HG02970 (cell line): ENCODE data around the gene LAPTM4A.
"Not testable (repeated sequence)": the region's sequence is repeated elsewhere in the genome, so short reads cannot be mapped to it uniquely, and the experiment has no call there.

Source experiments
- ATAC-seq: cut with Tn5 transposase; IDR thresholded peaks from one replicate; pipeline ENCODE4 v1.9.1; 2021; ENCODE audit warnings: mild to moderate bottlenecking, moderate library complexity, moderate number of reproducible peaks; ENCODE audit not compliant: unreplicated experiment, low FRiP score

The LAPTM4A gene

GRCh38 chr2:20077411-20077940, 26.0 kb upstream of the LAPTM4A start:
- ATAC-seq = no peak

DNA sequence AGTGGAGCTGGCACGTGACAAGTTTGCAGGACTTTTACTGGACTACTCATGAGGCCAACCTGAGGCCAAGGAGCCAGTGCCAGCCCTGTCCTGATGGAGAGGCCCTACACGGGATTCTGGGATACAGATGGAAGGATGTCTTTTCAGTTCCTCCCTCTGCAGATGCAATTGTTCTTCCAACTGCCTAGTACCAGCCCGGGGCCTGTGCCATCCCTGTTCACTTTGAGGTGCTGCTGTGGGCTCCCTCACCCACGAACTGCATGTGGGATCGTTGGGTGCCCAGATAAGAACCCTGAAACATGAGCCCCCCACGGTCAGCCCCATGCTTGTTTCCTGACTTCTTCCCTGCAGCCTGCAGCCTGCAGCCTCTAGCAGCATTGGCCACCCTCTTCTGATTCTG, 25.3 kb upstream of the LAPTM4A start:
- ATAC-seq = no peak

- ATAC-seq = no peak
Measured at GRCh38 chr2:20074901-20075300, 23.5 kb upstream of the LAPTM4A start.

DNA sequence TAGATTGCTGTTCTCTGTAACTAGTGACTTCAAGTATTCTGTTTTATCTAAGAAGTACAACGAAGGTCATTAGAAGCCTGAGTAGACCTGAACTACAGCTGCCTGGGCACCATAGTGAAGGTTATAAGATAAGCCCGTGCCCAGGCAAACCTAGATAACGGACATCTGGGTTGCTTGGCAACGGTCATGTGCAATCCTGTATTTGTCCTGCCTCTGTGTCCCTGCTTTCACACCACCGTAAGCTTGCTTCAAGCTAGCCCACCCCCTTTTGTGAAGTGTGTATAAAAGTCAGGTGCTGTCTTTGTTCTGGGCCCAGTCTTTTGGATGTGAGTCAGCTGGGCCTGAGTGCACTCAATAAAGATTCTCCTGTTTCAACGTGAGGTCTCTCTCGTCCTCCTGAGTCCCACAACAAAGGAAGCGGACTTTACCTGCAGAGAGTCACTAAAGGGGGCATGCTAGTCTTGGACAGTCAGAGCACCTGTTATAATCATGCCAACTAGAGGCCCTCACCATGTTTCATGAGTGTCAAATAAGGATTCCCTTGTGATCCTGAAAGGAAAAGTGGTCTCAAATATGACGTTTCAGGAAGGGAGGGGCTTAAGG, 22.7 kb upstream of the LAPTM4A start:
- not testable (repeated sequence) for ATAC-seq

DNA sequence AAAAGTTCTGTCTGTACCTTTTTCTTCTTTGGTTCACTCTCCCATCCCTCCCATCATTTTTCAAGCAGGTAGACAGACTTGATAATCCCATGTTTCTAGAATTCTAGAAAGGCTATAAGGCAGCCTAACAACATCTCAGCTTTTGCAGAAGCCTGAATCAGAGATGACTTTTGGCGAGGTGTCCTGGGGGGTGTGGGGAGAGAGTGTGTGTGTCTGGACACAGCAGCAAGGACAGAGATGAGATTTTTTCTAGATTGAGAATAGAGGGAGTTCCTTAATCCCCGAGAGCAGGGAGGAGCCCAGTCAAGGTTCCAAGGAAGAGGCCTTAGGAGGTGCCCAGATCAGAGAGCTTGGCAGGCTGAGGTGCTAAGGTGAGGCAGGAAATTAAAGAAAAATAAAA, 22.0 kb upstream of the LAPTM4A start:
- ATAC-seq = no peak

DNA sequence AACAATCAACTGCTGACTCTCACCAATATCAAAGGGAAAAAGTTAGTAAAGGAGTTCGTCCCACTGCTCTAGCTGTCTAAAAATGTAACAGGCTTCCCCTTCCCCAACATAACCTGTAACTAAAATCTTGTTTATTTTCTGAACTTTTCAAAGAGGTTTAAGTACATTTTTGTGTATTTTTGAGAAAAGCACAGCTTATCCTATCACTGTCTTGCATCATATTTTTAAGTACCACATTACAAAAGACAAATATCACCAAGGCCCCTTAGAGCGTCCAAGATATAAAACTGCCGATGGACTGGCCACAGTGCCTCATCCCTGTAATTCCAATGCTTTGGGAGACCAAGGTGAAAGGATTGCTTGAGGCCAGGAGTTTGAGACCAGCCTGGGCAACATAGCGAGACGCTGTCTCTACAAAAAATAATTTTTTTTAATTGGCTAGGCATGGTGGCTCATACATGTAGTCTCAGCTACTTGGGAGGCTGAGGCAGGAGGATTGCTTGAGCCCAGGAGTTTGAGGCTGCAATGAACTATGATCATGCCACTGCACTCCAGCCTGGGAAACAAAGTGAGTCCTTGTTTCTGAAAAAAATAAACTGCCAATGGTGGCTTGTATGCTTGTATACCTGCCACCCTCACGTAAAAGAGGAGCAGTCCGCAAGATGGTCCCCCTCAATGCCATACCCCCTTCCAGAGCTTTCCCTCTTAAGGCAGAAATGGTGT, 21.2 kb upstream of the LAPTM4A start:
- ATAC-seq = no peak

DNA sequence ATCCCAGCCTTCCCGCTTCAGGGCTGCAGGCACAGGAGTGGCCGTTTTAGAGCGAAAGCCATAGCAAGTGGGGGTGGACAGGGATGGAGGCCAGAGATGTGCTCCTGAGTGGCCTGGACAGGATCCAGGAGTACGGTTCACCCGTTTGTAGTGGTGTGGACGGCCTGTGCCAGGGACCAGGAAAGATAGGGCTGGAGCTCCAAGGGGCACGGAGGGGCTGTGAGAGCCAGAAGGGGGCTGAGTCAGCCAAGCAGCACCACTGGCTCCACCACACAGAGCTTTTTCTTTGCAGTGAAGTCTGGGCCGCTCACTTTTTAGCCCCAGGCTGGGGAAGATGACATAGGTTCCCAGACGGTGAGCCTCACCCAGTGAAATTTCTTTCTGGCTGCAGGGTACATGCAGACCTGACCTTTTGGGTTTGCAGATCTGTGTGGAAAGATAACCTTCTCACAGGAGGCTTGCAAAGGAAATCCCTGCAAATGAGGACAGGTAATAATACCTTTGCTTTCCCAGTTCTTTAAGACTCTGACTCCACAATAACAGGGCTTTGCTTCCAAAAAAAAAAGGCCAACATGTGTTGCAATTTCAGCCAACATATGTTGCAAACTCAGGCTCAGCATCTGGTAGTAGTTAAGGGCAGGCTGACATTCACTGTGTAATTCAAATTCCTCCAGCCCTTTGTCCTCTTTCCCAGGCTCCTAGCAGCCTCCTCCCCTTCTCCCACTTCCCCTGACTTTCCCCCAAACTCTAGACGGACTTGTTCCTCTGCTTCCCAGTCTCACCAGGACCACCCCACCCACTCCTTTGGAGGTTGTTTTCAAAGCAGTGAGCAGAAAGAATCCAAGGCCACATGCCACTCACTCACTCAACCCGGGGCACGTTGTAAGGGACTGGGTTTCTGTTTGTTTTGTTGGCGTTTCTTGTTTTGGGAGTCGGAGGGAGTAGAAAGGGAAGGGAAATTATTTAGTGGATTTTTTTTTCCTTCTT, 20.3 kb upstream of the LAPTM4A start:
- no peak for ATAC-seq

DNA sequence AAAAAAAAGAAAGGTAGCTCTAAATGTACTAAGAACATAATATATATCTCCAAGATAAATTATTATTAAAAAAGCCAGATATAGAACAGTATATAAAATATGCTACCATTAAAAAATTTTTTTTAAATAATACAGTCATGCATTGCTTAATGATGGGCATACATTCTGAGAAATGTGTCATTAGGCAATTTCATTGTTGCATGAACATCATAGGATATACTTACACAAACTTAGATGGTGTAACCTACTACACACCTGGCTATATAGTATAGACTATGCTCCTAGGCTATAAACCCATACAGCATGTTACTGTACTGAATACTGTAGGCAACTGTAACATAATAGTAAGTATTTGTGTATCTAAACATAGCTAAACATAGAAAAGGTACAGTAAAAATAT, 18.3 kb upstream of the LAPTM4A start:
- no peak for ATAC-seq

DNA sequence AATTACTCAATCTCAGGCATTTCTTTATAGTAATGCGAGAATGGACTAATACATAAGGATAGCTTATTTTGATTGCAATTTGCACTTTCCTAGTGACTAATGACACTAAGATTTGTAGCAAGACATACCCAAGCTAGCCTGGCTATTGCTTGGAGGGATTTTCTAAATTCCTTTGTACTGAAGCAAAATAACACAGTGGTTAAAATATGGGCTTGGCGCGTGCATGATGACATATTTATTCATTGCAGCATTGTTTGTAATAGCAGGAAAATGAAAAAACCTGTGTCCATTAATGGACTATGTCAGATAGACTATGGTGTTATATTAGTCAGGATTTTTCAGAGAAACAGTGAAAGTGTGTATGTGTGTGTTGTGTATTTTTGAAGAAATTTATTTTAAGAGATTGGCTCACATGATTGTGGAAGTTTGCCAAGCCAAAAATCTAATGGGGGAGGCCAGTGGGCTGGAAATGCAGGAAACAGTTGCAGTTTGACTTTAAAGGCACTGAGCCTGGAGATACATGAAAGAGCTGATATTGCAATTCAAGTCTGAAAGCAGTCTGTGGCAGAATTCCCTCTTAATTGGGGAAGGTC, 16.7 kb upstream of the LAPTM4A start:
- ATAC-seq = no peak

DNA sequence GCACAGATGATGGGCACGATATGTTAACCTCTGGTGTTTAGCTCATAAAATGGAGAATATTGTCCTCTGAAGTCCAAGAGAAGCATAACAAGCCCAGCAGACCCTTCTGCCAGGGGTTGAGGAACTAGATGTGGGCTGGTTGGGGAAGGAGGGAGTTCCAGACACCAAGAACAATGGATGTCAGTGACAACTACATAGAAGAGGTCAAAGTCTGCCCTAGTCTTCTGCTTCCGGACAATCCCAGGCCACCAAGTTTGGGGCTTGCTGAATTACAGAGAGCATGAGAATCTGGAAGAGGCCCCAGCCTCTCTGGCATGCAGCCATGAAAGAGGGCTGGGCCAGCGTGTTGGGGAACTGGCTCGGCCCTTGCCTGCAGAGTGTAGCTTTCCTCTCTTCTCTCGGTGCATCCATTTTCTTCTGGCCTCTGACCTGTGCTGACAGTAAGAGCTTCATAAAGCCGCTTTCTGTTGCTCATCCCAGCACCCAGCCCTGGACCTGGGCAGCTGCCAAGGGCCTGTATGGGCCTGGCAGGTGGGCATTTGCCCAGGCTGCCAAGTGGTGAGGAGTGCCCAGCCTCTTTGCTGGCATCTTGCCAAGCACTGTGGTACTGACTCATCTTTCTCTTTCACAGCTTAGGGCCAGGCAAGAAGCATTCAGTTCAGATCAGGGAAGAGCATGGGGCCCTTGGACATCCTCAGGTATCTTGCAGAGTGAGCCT, 14.6 kb upstream of the LAPTM4A start:
- no peak for ATAC-seq

GRCh38 chr2:20064841-20065240, 13.4 kb upstream of the LAPTM4A start:
- ATAC-seq = no peak

DNA sequence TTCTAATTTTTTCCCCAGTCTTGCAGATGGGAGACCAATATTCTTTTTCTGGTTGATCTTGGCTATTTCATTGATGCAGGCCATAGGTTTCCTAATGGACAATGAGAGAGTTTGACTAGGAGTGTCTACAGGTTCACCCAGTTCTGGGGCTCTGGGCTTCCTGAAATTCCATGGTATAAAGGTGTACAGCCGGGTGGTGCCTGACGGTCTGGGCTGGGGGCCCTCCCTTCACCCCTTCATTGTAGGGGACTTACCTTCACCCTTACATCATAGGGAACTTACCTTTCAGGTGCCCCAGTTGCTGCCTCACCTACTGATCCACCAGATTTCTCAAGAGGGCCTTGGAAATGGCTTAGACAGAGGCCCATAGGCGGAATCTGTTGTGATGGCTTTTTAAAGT, 13.0 kb upstream of the LAPTM4A start:
- ATAC-seq = no peak

DNA sequence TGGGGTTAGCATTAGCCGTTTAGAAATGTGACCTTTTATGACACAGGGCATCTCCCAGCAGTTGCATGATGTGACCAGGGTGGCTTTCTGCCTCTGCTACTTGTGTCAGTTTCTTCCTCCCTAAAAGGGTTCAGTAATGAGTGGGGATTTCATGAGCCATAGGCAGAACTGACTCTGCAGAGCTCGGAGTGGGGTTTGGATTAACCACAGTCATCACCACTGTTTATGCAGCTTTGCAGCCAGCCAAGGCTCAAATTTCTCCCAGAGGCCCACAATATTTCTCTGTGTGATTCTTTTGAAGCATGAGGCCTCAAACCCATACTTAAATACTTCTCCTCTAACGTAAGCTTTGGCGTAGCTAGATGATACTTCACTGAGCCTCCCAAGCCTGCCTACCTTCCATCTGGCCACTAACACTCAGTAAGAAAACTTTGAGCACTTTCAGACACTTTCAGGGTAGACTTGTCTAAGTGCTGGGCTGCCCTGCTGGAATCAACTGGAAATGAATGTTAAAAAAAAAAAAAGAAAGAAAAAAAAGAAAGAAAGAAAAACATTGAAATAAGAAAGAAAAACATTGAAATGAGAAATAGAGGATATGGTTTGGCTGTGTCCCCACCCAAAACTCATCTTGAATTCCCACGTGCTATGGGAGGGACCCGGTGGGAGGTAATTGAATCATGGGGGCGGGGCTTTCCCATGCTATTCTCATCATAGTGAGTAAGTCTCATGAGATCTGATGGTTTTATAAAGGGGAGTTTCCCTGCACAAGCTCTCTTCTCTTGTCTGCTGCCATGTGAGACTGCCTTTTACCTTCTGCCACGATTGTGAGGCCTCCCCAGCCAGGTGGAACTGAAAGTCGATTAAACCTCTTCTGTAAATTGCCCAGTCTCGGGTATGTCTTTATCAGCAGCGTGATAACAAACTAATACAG, 11.5 kb upstream of the LAPTM4A start:
- no peak for ATAC-seq

GRCh38 chr2:20061940-20062339, 10.5 kb upstream of the LAPTM4A start:
- no peak for ATAC-seq

GRCh38 chr2:20061476-20061875, 10.0 kb upstream of the LAPTM4A start:
- no peak for ATAC-seq

DNA sequence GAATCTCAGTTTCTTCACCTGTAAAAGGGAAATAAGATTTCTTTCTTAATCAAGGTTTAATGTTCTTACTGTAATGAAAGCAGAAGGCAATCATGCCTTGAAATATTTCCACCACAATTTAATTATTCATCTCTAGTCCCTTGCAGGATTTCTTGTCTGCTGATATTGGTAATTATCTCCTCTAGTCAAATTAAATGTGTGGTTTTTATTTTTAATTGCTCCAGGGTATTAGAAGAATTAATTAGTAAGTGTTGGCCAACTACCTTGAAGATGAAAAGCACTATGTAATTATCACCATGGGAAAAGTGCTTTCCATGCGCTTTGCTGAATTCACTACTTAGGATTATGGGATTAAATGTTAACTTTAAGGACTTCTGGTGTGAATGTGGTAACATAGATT, 8.7 kb upstream of the LAPTM4A start:
- ATAC-seq = no peak

DNA sequence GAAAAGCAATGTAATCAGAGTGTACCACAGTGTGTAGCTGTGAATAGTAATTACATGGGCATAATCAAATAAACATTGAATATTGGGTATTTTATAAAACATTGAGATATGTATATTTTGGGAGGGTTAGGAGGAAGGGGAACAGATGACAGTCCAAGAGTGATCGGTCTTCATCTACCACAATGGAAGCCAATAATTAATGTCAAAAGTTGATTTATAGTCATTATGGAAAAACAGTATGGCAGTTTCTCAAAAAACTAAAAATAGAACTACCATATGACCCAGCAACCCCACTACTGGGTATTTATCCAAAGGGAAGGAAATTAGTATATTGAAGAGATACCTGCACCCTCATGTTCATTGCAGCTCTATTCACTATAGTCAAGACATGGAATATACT, 5.8 kb upstream of the LAPTM4A start:
- ATAC-seq = no peak

GRCh38 chr2:20054931-20055330, 3.5 kb upstream of the LAPTM4A start:
- no peak for ATAC-seq

DNA sequence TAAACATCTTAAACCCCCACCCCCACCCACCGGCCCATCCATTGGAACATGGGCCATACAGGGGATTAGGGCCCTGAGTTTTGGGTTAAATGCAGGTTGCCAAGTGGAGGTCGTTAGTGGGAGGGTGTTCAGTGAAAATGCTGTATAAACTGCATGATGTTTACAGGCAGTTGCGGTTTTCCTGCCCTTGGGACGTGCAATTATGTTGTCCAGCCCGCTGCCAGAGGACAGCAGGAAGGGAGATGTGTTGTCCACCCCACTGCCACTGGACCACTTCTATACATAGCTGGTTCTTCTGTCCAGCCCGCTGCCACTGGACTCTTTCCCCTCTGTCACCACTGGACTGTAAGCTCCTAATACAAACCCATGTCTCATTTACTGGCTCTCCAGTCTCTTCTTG, 2.7 kb upstream of the LAPTM4A start:
- no peak for ATAC-seq
